SU-DHL-6 (cell line): ENCODE measurements around the gene AP2A2.

ENCODE experiments used
- H2AFZ ChIP-seq: fragments of 200-600 bp; sonication (generic); 2 replicates; pipeline ENCODE4 v1.6.1; 2014; ENCODE audit warnings: low read depth, mild to moderate bottlenecking, moderate library complexity, mixed read lengths, antibody characterized with exemption, low read length; ENCODE audit not compliant: severe bottlenecking
- H3F3A ChIP-seq: fragments of 200-600 bp; shearing (Covaris generic); 2 replicates; pipeline ENCODE4 v1.6.0; 2016; ENCODE audit warnings: antibody characterized with exemption, mild to moderate bottlenecking; ENCODE audit not compliant: insufficient read depth
- H3K27ac ChIP-seq: fragments of 200-600 bp; sonication (generic); 2 replicates; pipeline ENCODE4 v1.5.1; 2016; ENCODE audit warnings: low read depth, mild to moderate bottlenecking, low read length, moderate library complexity, mixed read lengths
- H3K27me3 ChIP-seq: fragments of 200-600 bp; sonication (generic), shearing (Covaris generic); 2 replicates; pipeline ENCODE4 v1.6.0; 2014; ENCODE audit warnings: mild to moderate bottlenecking, low read length
- H3K36me3 ChIP-seq: fragments of 200-600 bp; sonication (generic); 2 replicates; pipeline ENCODE4 v1.6.1; 2014; ENCODE audit warnings: mild to moderate bottlenecking, low read length, mixed read lengths
- H3K4me2 ChIP-seq: fragments of 300-600, 200-600 bp; shearing (Covaris generic), sonication (generic); 2 replicates; pipeline ENCODE4 v1.6.0; 2014; ENCODE audit warnings: low read length, low read depth, mild to moderate bottlenecking; ENCODE audit not compliant: poor library complexity, severe bottlenecking
- H3K4me3 ChIP-seq: fragments of 200-600 bp; sonication (generic); 2 replicates; pipeline ENCODE4 v1.5.1; 2014; ENCODE audit warnings: antibody characterized with exemption, low read length, mild to moderate bottlenecking, mixed read lengths; ENCODE audit not compliant: insufficient read depth, poor library complexity, severe bottlenecking
- H3K79me2 ChIP-seq: fragments of 200-600 bp; sonication (generic); 2 replicates; pipeline ENCODE4 v1.6.1; 2014; ENCODE audit warnings: mild to moderate bottlenecking, low read length, moderate library complexity; ENCODE audit not compliant: insufficient read depth
- H3K9ac ChIP-seq: fragments of 200-600 bp; sonication (generic); 2 replicates; pipeline ENCODE4 v1.7.0; 2014; ENCODE audit warnings: mild to moderate bottlenecking, low read length
- H3K9me2 ChIP-seq: fragments of 200-600 bp; sonication (generic); replicated peaks from 2 replicates; pipeline ENCODE4 v1.6.1; 2014; ENCODE audit warnings: low read length; ENCODE audit not compliant: insufficient read depth
- H3K9me3 ChIP-seq: fragments of 200-600 bp; sonication (generic); 2 replicates; pipeline ENCODE4 v1.6.1; 2014; ENCODE audit warnings: low read length, mixed read lengths; ENCODE audit not compliant: insufficient read depth
- H4K20me1 ChIP-seq: fragments of 200-600 bp; sonication (generic); 2 replicates; pipeline ENCODE4 v1.6.1; 2014; ENCODE audit warnings: low read depth, mild to moderate bottlenecking, antibody characterized with exemption, low read length, moderate library complexity, mixed read lengths
- EZH2phosphoT487 ChIP-seq: fragments of 200-600 bp; sonication (generic), shearing (Covaris generic); conservative IDR thresholded peaks from 2 replicates; pipeline ENCODE4 v1.6.1; 2018; ENCODE audit warnings: mild to moderate bottlenecking, antibody characterized with exemption, low read length, moderate library complexity, mixed read lengths
- TF ChIP-seq, protein P1 (sequence below): fragments of 200-600 bp; sonication (generic); IDR thresholded peaks from one replicate; pipeline ENCODE4 v1.5.1; 2017; ENCODE audit warnings: antibody characterized with exemption, mild to moderate bottlenecking, low read length, moderate library complexity; ENCODE audit not compliant: insufficient read depth, poor library complexity, severe bottlenecking

AP2A2 gene

DNA sequence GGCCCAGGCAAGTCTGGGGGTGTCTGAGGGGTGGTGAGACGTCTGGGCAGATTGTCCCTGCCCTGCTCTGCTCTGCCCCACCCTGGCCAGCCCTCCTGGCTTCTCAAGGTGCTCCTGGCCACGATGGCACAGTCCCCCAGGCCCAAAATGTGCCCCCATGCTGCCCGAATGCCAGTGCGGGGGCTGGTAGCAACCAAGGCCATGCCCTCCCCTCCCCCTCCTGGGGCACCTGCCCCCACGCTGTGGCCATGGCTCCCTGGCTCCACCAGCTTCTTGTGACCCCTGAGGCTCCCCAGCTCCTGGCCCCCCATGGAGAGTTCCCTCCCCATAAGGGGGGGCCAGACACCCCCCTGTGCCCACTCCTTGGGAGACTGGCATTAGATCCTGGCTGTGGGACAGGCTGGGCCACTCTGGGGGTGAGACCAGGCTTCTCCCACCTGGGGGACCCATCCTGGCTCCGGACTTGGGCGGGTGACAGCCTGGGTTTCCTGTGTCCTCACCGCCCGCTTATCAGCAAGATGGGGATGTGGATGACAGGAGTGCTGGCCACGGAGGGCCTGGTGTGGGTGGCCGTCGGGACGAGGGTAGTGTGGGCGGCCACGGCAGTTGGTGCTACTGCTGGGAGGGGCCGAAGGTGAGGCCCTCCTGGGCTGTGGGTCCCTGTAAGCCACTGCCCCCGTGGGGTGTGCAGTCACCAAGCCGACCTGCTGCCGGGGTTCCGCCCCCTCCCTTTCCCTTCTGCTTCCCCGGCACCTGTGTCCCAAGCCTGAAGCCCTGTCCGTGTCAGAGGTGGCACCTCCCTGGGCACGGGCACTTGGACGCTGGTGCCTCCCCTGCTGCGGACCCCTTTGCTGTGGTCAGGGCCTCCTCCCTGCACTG, 126.7 kb downstream of the AP2A2 start:
- H2AFZ ChIP-seq = no peak overlapping the region
- no peak overlapping the region for H3K4me3 ChIP-seq
- no peaks in the 10 kb centered on the region for H3K79me2 ChIP-seq
- H3K4me2 ChIP-seq = no peak overlapping the region
- no peaks in the 10 kb centered on the region for H3F3A ChIP-seq
- no peaks in the 10 kb centered on the region for H3K36me3 ChIP-seq
- no peak overlapping the region for H3K9ac ChIP-seq
- H4K20me1 ChIP-seq = no peaks in the 10 kb centered on the region
- H3K9me2 ChIP-seq = no peaks in the 10 kb centered on the region
- TF ChIP-seq EZH2phosphoT487 = no peak
- TF ChIP-seq, protein P1, sequence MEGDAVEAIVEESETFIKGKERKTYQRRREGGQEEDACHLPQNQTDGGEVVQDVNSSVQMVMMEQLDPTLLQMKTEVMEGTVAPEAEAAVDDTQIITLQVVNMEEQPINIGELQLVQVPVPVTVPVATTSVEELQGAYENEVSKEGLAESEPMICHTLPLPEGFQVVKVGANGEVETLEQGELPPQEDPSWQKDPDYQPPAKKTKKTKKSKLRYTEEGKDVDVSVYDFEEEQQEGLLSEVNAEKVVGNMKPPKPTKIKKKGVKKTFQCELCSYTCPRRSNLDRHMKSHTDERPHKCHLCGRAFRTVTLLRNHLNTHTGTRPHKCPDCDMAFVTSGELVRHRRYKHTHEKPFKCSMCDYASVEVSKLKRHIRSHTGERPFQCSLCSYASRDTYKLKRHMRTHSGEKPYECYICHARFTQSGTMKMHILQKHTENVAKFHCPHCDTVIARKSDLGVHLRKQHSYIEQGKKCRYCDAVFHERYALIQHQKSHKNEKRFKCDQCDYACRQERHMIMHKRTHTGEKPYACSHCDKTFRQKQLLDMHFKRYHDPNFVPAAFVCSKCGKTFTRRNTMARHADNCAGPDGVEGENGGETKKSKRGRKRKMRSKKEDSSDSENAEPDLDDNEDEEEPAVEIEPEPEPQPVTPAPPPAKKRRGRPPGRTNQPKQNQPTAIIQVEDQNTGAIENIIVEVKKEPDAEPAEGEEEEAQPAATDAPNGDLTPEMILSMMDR = no peak
- no peak overlapping the region for H3K27ac ChIP-seq
- H3K9me3 ChIP-seq = no peaks in the 10 kb centered on the region
- no peaks in the 10 kb centered on the region for H3K27me3 ChIP-seq

- TF ChIP-seq, protein P1 = no peak
- TF ChIP-seq EZH2phosphoT487 = no peak
- H3K79me2 ChIP-seq = no peaks in the 10 kb centered on the region
- no peak overlapping the region for H3K9ac ChIP-seq
- H2AFZ ChIP-seq = no peak overlapping the region
- no peaks in the 10 kb centered on the region for H3F3A ChIP-seq
- no peaks in the 10 kb centered on the region for H3K9me2 ChIP-seq
- no peaks in the 10 kb centered on the region for H3K27me3 ChIP-seq
- no peaks in the 10 kb centered on the region for H3K36me3 ChIP-seq
- H3K9me3 ChIP-seq = no peaks in the 10 kb centered on the region
- no peak overlapping the region for H3K27ac ChIP-seq
- no peak overlapping the region for H3K4me2 ChIP-seq
- no peaks in the 10 kb centered on the region for H4K20me1 ChIP-seq
- H3K4me3 ChIP-seq = no peak overlapping the region
These were observed 127.6 kb downstream of the AP2A2 start for GRCh38 chr11:1053121-1053901.

- no peaks in the 10 kb centered on the region for H3K79me2 ChIP-seq
- no peak overlapping the region for H3K4me2 ChIP-seq
- no peaks in the 10 kb centered on the region for H3F3A ChIP-seq
- TF ChIP-seq EZH2phosphoT487 = no peak
- TF ChIP-seq, protein P1 = no peak
- H3K9ac ChIP-seq = no peak overlapping the region
- H3K9me2 ChIP-seq = no peaks in the 10 kb centered on the region
- H3K27me3 ChIP-seq = no peaks in the 10 kb centered on the region
- H3K27ac ChIP-seq = no peak overlapping the region
- no peak overlapping the region for H3K4me3 ChIP-seq
- no peak overlapping the region for H2AFZ ChIP-seq
- no peaks in the 10 kb centered on the region for H3K36me3 ChIP-seq
- no peaks in the 10 kb centered on the region for H3K9me3 ChIP-seq
- H4K20me1 ChIP-seq = no peaks in the 10 kb centered on the region
These were observed 128.8 kb downstream of the AP2A2 start for GRCh38 chr11:1054143-1055108.
